Measurements from ENCODE around the gene KIF21B.

KIF21B gene

GRCh38 chr1:201004732-201005131 lies 18.8 kb downstream of the KIF21B start:
- Histone ChIP-seq H3K27me3 (ENCODE audit: insufficient read depth, poor library complexity, severe bottlenecking) (no peaks in the 10 kb centered on the region), H3K27ac (replicated peaks) (no peak overlapping the region), H3K4me3 (replicated peaks; ENCODE audit: insufficient read depth, low read length) (no peak overlapping the region)
- DNase-seq (ENCODE audit: low read depth in 1 of 2, low spot score in 1 of 2) = no peak
- no peak for TF ChIP-seq POLR2AphosphoS5 (IDR thresholded peaks at IDR 0.05; ENCODE audit: low read depth)
- no peak for TF ChIP-seq SPI1 (IDR thresholded peaks at IDR 0.05; ENCODE audit: borderline replicate concordance, low read depth)
- TF ChIP-seq GABPA (IDR thresholded peaks at IDR 0.05; ENCODE audit: low read depth) = no peak
- no peak for TF ChIP-seq REST (IDR thresholded peaks at IDR 0.05; ENCODE audit: insufficient replicate concordance, low read depth)
- TF ChIP-seq CTCF (IDR thresholded peaks at IDR 0.05; ENCODE audit: insufficient read depth, low read length) = no peak

- no peak for DNase-seq (ENCODE audit: low read depth in 1 of 2, low spot score in 1 of 2)
- Histone ChIP-seq H3K27me3 (ENCODE audit: insufficient read depth, poor library complexity, severe bottlenecking) (no peaks in the 10 kb centered on the region), H3K4me3 (replicated peaks; ENCODE audit: insufficient read depth, low read length) (no peak overlapping the region), H3K27ac (replicated peaks) (no peak overlapping the region)
- TF ChIP-seq REST (IDR thresholded peaks at IDR 0.05; ENCODE audit: insufficient replicate concordance, low read depth) = no peak
- no peak for TF ChIP-seq POLR2AphosphoS5 (IDR thresholded peaks at IDR 0.05; ENCODE audit: low read depth)
- no peak for TF ChIP-seq GABPA (IDR thresholded peaks at IDR 0.05; ENCODE audit: low read depth)
- no peak for TF ChIP-seq SPI1 (IDR thresholded peaks at IDR 0.05; ENCODE audit: borderline replicate concordance, low read depth)
- no peak for TF ChIP-seq CTCF (IDR thresholded peaks at IDR 0.05; ENCODE audit: insufficient read depth, low read length)
Measured at GRCh38 chr1:201004154-201004553, 19.4 kb downstream of the KIF21B start.

- H3K27ac ChIP-seq (replicated peaks) = no peak overlapping the region
- no peaks in the 10 kb centered on the region for H3K27me3 ChIP-seq (ENCODE audit: insufficient read depth, poor library complexity, severe bottlenecking)
- no peak for DNase-seq (ENCODE audit: low read depth in 1 of 2, low spot score in 1 of 2)
- TF ChIP-seq GABPA (IDR thresholded peaks at IDR 0.05; ENCODE audit: low read depth) (no peak), CTCF (IDR thresholded peaks at IDR 0.05; ENCODE audit: insufficient read depth, low read length) (no peak), SPI1 (IDR thresholded peaks at IDR 0.05; ENCODE audit: borderline replicate concordance, low read depth) (no peak), REST (IDR thresholded peaks at IDR 0.05; ENCODE audit: insufficient replicate concordance, low read depth) (no peak), POLR2AphosphoS5 (IDR thresholded peaks at IDR 0.05; ENCODE audit: low read depth) (no peak)
- no peak overlapping the region for H3K4me3 ChIP-seq (replicated peaks; ENCODE audit: insufficient read depth, low read length)
Measured at GRCh38 chr1:201002510-201002909, 21.0 kb downstream of the KIF21B start.

Data from HL-60 (cell line).